IMR-90 (cell line): Measurements from ENCODE around the gene LIPG. TPM values are rescaled to one million over a fixed set of nuclear protein-coding genes. Genes with fewer than 3 reads are reported as not detected.

Source experiments
- ATAC-seq: fragments of 200-7000 bp; cut with Tn5 transposase; 2 replicates; pipeline ENCODE4 v1.9.1; 2020; ENCODE audit warnings: low read depth, mild to moderate bottlenecking, moderate library complexity
- BruUV-seq: library from RNA; stranded (reverse); fragments of 400-500 nt; replicated peaks from 2 replicates; lab custom pipeline; 2021; lab: Mats Ljungman, UMichigan
- CTCF ChIA-PET: fragments of 300-600 bp; formaldehyde crosslinking; extraction: SDS; loops from one replicate; lab custom pipeline; 2021; ENCODE audit warnings: antibody characterized with exemption; lab: Yijun Ruan, JAX
- POLR2A ChIA-PET: fragments of 300-600 bp; sonication (Branson Sonifier 250); formaldehyde crosslinking; loops from one replicate; lab custom pipeline; 2022; ENCODE audit warnings: antibody characterized with exemption; ENCODE audit not compliant: unreplicated experiment; lab: Charles Lee
- DNase-seq: peaks from one replicate; pipeline ENCODE4 v3.0.0; 2013
- H2AFZ ChIP-seq: replicated peaks from 2 replicates; pipeline ENCODE3; 2013; ENCODE audit warnings: low read length, mild to moderate bottlenecking; ENCODE audit not compliant: poor library complexity
- H2AK5ac ChIP-seq: 2 replicates; pipeline ENCODE4 v1.6.1; 2013; ENCODE audit warnings: low read depth, low read length, inconsistent platforms
- H2AK9ac ChIP-seq: replicated peaks from 2 replicates; pipeline ENCODE3; 2013; ENCODE audit warnings: mild to moderate bottlenecking, low read depth, low read length, moderate library complexity; ENCODE audit not compliant: poor library complexity
- H2BK120ac ChIP-seq: 2 replicates; pipeline ENCODE4 v1.6.1; 2013; ENCODE audit warnings: low read depth, low read length, inconsistent platforms
- H2BK15ac ChIP-seq: 3 replicates; pipeline ENCODE4 v1.6.1; 2013; ENCODE audit warnings: low read depth, low read length, inconsistent platforms
- H2BK20ac ChIP-seq: 2 replicates; pipeline ENCODE4 v1.6.1; 2013; ENCODE audit warnings: low read depth, mild to moderate bottlenecking, inconsistent platforms, low read length, moderate library complexity
- H2BK5ac ChIP-seq: 2 replicates; pipeline ENCODE4 v1.6.1; 2013; ENCODE audit warnings: mild to moderate bottlenecking, low read depth, low read length, inconsistent platforms; ENCODE audit not compliant: poor library complexity, severe bottlenecking
- H3K14ac ChIP-seq: replicated peaks from 2 replicates; pipeline ENCODE4 v1.6.1; 2013; ENCODE audit warnings: low read depth, low read length, inconsistent platforms
- H3K18ac ChIP-seq: 2 replicates; pipeline ENCODE4 v1.6.1; 2013; ENCODE audit warnings: low read depth, low read length, control low read depth
- H3K23ac ChIP-seq: 2 replicates; pipeline ENCODE4 v1.6.1; 2013; ENCODE audit warnings: low read depth, low read length, inconsistent platforms
- H3K27ac ChIP-seq: 2 replicates; pipeline ENCODE4 v1.5.1; 2013; ENCODE audit warnings: mild to moderate bottlenecking, control low read depth, low read length; ENCODE audit not compliant: insufficient read depth
- H3K27me3 ChIP-seq: 2 replicates; pipeline ENCODE4 v1.6.1; 2013; ENCODE audit warnings: low read length; ENCODE audit not compliant: control insufficient read depth, insufficient read depth
- H3K36me3 ChIP-seq: 2 replicates; pipeline ENCODE4 v1.6.1; 2013; ENCODE audit warnings: low read length, mixed read lengths; ENCODE audit not compliant: control insufficient read depth, insufficient read depth
- H3K4ac ChIP-seq: 2 replicates; pipeline ENCODE4 v1.6.1; 2013; ENCODE audit warnings: low read depth, low read length, inconsistent platforms
- H3K4me1 ChIP-seq: 2 replicates; pipeline ENCODE4 v1.6.1; 2013; ENCODE audit warnings: low read length, mixed read lengths; ENCODE audit not compliant: control insufficient read depth, insufficient read depth
- H3K4me2 ChIP-seq: 2 replicates; pipeline ENCODE4 v1.6.1; 2013; ENCODE audit warnings: low read depth, mild to moderate bottlenecking, control low read depth, low read length, moderate library complexity
- H3K4me3 ChIP-seq: 2 replicates; pipeline ENCODE4 v1.5.1; 2013; ENCODE audit warnings: low read depth, mild to moderate bottlenecking, control low read depth, low read length, moderate library complexity; ENCODE audit not compliant: insufficient read depth
- H3K56ac ChIP-seq: 2 replicates; pipeline ENCODE4 v1.6.1; 2013; ENCODE audit warnings: low read length, inconsistent platforms; ENCODE audit not compliant: insufficient read depth; ENCODE audit errors: extremely low read depth
- H3K79me1 ChIP-seq, 2 experiments: 2 replicates each; pipeline ENCODE4 v1.6.1; 2013; ENCODE audit warnings: low read length in 2 of 2, inconsistent platforms in 1 of 2, low read depth in 1 of 2
- H3K9ac ChIP-seq: 2 replicates; pipeline ENCODE4 v1.6.1; 2013; ENCODE audit warnings: low read depth, low read length, control low read depth
- H3K9me1 ChIP-seq: 2 replicates; pipeline ENCODE4 v1.6.1; 2013; ENCODE audit warnings: low read length, inconsistent platforms; ENCODE audit not compliant: insufficient read depth
- H3K9me3 ChIP-seq: 2 replicates; pipeline ENCODE4 v1.6.1; 2013; ENCODE audit warnings: low read length; ENCODE audit not compliant: control insufficient read depth, insufficient read depth
- H4K20me1 ChIP-seq: 2 replicates; pipeline ENCODE4 v1.6.1; 2013; ENCODE audit warnings: low read length, inconsistent platforms; ENCODE audit not compliant: insufficient read depth
- H4K5ac ChIP-seq: 2 replicates; pipeline ENCODE4 v1.6.1; 2013; ENCODE audit warnings: mild to moderate bottlenecking, low read depth, low read length, control low read depth
- H4K8ac ChIP-seq, 2 experiments: 2 replicates each; pipeline ENCODE4 v1.6.1; 2013; ENCODE audit warnings: low read depth in 2 of 2, low read length in 2 of 2, control low read depth in 1 of 2, inconsistent platforms in 1 of 2
- H4K91ac ChIP-seq: 2 replicates; pipeline ENCODE4 v1.6.1; 2013; ENCODE audit warnings: low read depth, low read length, inconsistent platforms; ENCODE audit not compliant: insufficient read depth
- CHD1 ChIP-seq: IDR thresholded peaks from 2 replicates; pipeline ENCODE4 v1.6.1; 2012; ENCODE audit warnings: low read depth, low read length, improper control_type of control experiment
- CTCF ChIP-seq: conservative IDR thresholded peaks from 2 replicates; pipeline ENCODE4 v1.5.1; 2012; ENCODE audit warnings: mild to moderate bottlenecking, low read depth, low read length, improper control_type of control experiment
- MAFK ChIP-seq: IDR thresholded peaks from 2 replicates; pipeline ENCODE4 v1.6.1; 2012; ENCODE audit warnings: low read depth, low read length, improper control_type of control experiment
- MAZ ChIP-seq: IDR thresholded peaks from 2 replicates; pipeline ENCODE4 v1.6.1; 2012; ENCODE audit warnings: low read depth, mild to moderate bottlenecking, low read length, improper control_type of control experiment, moderate library complexity, borderline replicate concordance
- MXI1 ChIP-seq: IDR thresholded peaks from 2 replicates; pipeline ENCODE4 v1.6.1; 2012; ENCODE audit warnings: low read depth, mild to moderate bottlenecking, low read length, moderate library complexity, borderline replicate concordance
- NFE2L2 ChIP-seq: fragments of 150-350 bp; IDR thresholded peaks from 2 replicates; pipeline ENCODE4 v1.6.1; 2016; ENCODE audit warnings: low read depth, mild to moderate bottlenecking, low read length
- POLR2A ChIP-seq: IDR thresholded peaks from 2 replicates; pipeline ENCODE4 v1.6.1; 2012; ENCODE audit warnings: mild to moderate bottlenecking, low read depth, low read length
- RAD21 ChIP-seq: IDR thresholded peaks from 2 replicates; pipeline ENCODE4 v1.6.1; 2012; ENCODE audit warnings: low read length, improper control_type of control experiment
- RFX5 ChIP-seq: IDR thresholded peaks from 2 replicates; pipeline ENCODE4 v1.8.0; 2012; ENCODE audit warnings: low read depth, mild to moderate bottlenecking, low read length, moderate library complexity
- SMC3 ChIP-seq: fragments of 150-350 bp; IDR thresholded peaks from 2 replicates; pipeline ENCODE4 v1.6.1; 2016; ENCODE audit warnings: low read depth, mild to moderate bottlenecking, antibody characterized with exemption, low read length, moderate library complexity
- WGBS, 2 experiments: methylation state at CpG; one replicate each; pipeline versions ENCODE4 v1.1.5 to v1.1.7; 2013; ENCODE audit warnings: missing lambda C conversion rate in 2 of 2; ENCODE audit not compliant: insufficient read length in 1 of 2; ENCODE audit errors: extremely low coverage in 2 of 2; 5-methylcytosine and 5-hydroxymethylcytosine counted together
- dilution Hi-C: fragments of 300-500 bp; cut with HindIII; formaldehyde crosslinking; loops from one replicate; pipeline ENCODE4 v1.14.3; 2018; ENCODE audit warnings: low sequenced_read_pairs; ENCODE audit not compliant: unreplicated experiment
- in situ Hi-C: fragments of 300-500 bp; cut with MboI; formaldehyde crosslinking; loops from 3 replicates; pipeline ENCODE4 v1.14.3; 2019; ENCODE audit warnings: low sequenced_read_pairs, inconsistent platforms, mixed read lengths
- intact Hi-C: fragments of 100-400 bp; cut with micrococcal nuclease; formaldehyde crosslinking; loops from 2 replicates; pipeline ENCODE4 v1.10.0; 2022
- polyA plus RNA-seq, 3 experiments: library from polyadenylated mRNA; depleted of rRNA; stranded (reverse); fragments of >200 nt; gene quantifications; 2 replicates each; pipeline ENCODE4 v1.2.3, GENCODE V29; 2012; ENCODE audit warnings: low replicate concordance in 1 of 3
- total RNA-seq: library from RNA; depleted of rRNA; stranded (reverse); fragments of >200 nt; gene quantifications from 2 replicates; pipeline ENCODE4 v1.2.3, GENCODE V29; 2012
- TF ChIP-seq, protein P1 (sequence below): fragments of 150-350 bp; IDR thresholded peaks from 2 replicates; pipeline ENCODE4 v1.6.1; 2016; ENCODE audit warnings: low read depth, mild to moderate bottlenecking, low read length, moderate library complexity, borderline replicate concordance
- TF ChIP-seq, protein P2 (sequence below): fragments of 150-350 bp; IDR thresholded peaks from 2 replicates; pipeline ENCODE4 v1.6.1; 2017; ENCODE audit warnings: mild to moderate bottlenecking, antibody characterized with exemption, low read length, low read depth

LIPG gene
- total and polyA plus RNA-seq, 2 of the 4 experiments (the other 2 are of a cell fraction): under 0.01 to 0.14 TPM

DNA sequence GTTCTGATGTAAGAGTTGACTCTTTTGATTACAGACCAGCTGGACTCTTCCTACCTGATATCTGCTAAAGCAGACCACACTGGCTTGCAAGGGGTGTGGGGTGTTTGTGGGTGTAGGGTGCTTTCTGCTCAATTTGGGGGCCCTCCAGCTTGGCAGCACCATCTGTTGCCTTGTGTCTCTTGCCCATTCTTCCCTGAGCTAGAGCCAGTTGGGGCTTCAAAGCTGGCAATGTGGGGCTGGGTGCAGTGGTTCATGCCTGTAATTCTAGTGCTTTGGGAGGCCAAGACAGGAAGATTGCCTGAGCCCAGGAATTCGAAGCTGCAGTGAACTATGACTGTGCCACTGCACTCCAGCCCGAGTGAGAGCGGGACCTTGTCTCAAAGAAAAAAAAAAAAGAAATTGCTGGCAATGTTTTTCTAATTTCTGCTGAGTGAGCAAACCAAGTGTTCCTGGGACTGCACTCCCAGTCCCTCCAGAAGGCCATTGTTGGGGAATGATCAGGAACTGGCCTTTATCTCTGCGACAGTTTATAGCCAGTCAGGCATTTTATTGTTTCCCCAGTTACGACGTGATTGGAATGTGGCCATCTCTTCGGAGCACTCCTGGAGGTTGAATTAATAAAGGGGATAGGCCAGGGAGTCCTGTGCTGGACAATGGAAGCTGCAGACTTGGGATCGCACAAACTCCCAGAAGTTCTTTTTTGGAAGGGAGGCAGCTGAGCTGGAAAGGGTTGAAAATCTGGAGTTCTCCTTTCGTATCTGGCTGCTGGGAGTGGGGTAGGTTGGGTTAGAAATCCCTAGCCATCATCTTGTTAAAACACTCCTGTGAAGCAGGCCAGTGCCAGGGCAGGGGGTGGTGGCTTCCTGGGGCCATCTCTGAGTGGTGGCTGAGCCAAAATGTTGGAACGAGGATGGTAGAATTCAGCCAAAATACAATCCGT is 57.2 kb downstream of the LIPG start:
- BruUV-seq: no TSS peak
- Histone ChIP-seq H3K56ac (no peak overlapping the region), H3K9me3 (no peaks in the 10 kb centered on the region), H4K8ac (no peak overlapping the region), H4K91ac (no peak overlapping the region), H3K79me1 (no peaks in the 10 kb centered on the region), H3K4me2 (no peak overlapping the region), H2BK15ac (no peak overlapping the region), H3K27me3 (peaks cover 49% of the 10 kb centered on the region), H3K27ac (no peak overlapping the region), H2BK5ac (no peak overlapping the region), H3K23ac (no peak overlapping the region), H3K9me1 (no peaks in the 10 kb centered on the region), H2BK120ac (no peak overlapping the region), H2AK9ac (no peak overlapping the region), H2BK20ac (no peak overlapping the region), H3K36me3 (no peaks in the 10 kb centered on the region), H4K20me1 (no peaks in the 10 kb centered on the region), H2AFZ (no peak overlapping the region), H2AK5ac (no peak overlapping the region), H3K9ac (no peak overlapping the region), H3K18ac (no peak overlapping the region), H3K4ac (no peak overlapping the region), H3K4me3 (no peak overlapping the region), H3K4me1 (no peaks in the 10 kb centered on the region), H4K5ac (no peak overlapping the region), H3K14ac (no peak overlapping the region)
- DNase-seq: no peak
- ChIA-PET POLR2A (no interaction called here), CTCF (no interaction called here)
- dilution Hi-C loops (no loop called here), in situ Hi-C loops (no loop called here), intact Hi-C loops (no loop called here)
- 26% methylated on average over 6 of the region's 11 CpGs; no CpG with 5 or more reads in 1 of the 2 experiments for WGBS, 2 experiments
- ATAC-seq: no peak
- TF ChIP-seq SMC3 (no peak), MXI1 (no peak), RFX5 (no peak), MAZ (no peak), MAFK (no peak), RAD21 (no peak), CTCF (no peak), NFE2L2 (no peak), CHD1 (no peak), POLR2A (no peak)
- TF ChIP-seq, protein P1, sequence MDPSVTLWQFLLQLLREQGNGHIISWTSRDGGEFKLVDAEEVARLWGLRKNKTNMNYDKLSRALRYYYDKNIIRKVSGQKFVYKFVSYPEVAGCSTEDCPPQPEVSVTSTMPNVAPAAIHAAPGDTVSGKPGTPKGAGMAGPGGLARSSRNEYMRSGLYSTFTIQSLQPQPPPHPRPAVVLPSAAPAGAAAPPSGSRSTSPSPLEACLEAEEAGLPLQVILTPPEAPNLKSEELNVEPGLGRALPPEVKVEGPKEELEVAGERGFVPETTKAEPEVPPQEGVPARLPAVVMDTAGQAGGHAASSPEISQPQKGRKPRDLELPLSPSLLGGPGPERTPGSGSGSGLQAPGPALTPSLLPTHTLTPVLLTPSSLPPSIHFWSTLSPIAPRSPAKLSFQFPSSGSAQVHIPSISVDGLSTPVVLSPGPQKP: no peak
- TF ChIP-seq, protein P2, sequence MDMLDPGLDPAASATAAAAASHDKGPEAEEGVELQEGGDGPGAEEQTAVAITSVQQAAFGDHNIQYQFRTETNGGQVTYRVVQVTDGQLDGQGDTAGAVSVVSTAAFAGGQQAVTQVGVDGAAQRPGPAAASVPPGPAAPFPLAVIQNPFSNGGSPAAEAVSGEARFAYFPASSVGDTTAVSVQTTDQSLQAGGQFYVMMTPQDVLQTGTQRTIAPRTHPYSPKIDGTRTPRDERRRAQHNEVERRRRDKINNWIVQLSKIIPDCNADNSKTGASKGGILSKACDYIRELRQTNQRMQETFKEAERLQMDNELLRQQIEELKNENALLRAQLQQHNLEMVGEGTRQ: no peak
